Endothelial cell of umbilical vein (primary cell): Measurements from ENCODE around the gene SAC3D1.

ENCODE experiments used
- CTCF ChIP-seq, 2 donors: IDR thresholded peaks; 1 replicate in 1 of 2; 2 replicates in 1 of 2; pipeline ENCODE4 v1.5.1; 2011; ENCODE audit warnings: low read length in 2 of 2, mild to moderate bottlenecking in 2 of 2, moderate library complexity in 2 of 2, control low read depth in 1 of 2, inconsistent platforms in 1 of 2, low read depth in 1 of 2; ENCODE audit not compliant: insufficient read depth in 1 of 2; ENCODE audit errors: extremely low read depth in 1 of 2
- EZH2 ChIP-seq: IDR thresholded peaks from 2 replicates; pipeline ENCODE4 v1.6.1; 2012; ENCODE audit warnings: borderline replicate concordance, low read depth, mild to moderate bottlenecking, moderate library complexity, low read length, inconsistent platforms; ENCODE audit not compliant: severe bottlenecking
- FOS ChIP-seq: IDR thresholded peaks from 2 replicates; pipeline ENCODE4 v1.6.1; 2011; ENCODE audit warnings: mild to moderate bottlenecking, low read length, moderate library complexity, borderline replicate concordance; ENCODE audit not compliant: insufficient read depth
- JUN ChIP-seq: IDR thresholded peaks from 2 replicates; pipeline ENCODE4 v1.6.1; 2011; ENCODE audit warnings: borderline replicate concordance, low read depth; ENCODE audit not compliant: insufficient read length, insufficient read depth
- MAX ChIP-seq: IDR thresholded peaks from 2 replicates; pipeline ENCODE4 v1.6.1; 2011; ENCODE audit not compliant: insufficient read depth, insufficient read length
- MYC ChIP-seq: IDR thresholded peaks from one replicate; pipeline ENCODE4 v1.6.1; 2011; ENCODE audit warnings: mild to moderate bottlenecking, low read depth, low read length
- POLR2A ChIP-seq: IDR thresholded peaks from 2 replicates; pipeline ENCODE4 v1.6.1; 2012; ENCODE audit warnings: low read depth, mild to moderate bottlenecking, control low read depth, low read length
- POLR2AphosphoS5 ChIP-seq: IDR thresholded peaks from 2 replicates; pipeline ENCODE4 v1.6.1; 2012; ENCODE audit warnings: low read depth, mild to moderate bottlenecking, control low read depth, low read length, moderate library complexity; ENCODE audit not compliant: insufficient read depth

- no peak for TF ChIP-seq POLR2A
- TF ChIP-seq CTCF (IDR thresholded peaks at IDR 0.05; ENCODE audit: extremely low read depth in 1 of 2, insufficient read depth in 1 of 2, low read depth in 1 of 2, low read length in 2 of 2): no peak
- no peak for TF ChIP-seq MYC
- TF ChIP-seq POLR2AphosphoS5: no peak
- TF ChIP-seq MAX: no peak
- TF ChIP-seq JUN: no peak
- no peak for TF ChIP-seq EZH2
- no peak for TF ChIP-seq FOS
Measured at GRCh38 chr11:65032216-65032615, 8.8 kb upstream of the SAC3D1 start.
